ENCODE measurements around the gene PC.

Gene PC

GRCh38 chr11:66957971-66958231, 282 bp downstream of the PC start:
- in situ Hi-C loops (cut with MboI; ENCODE audit: low sequenced_read_pairs) = no loop called here

GRCh38 chr11:66956689-66957290, 1.4 kb downstream of the PC start:
- in situ Hi-C loops (cut with MboI; ENCODE audit: low sequenced_read_pairs) = no loop called here

GRCh38 chr11:66953081-66953833, 4.9 kb downstream of the PC start:
- in situ Hi-C loops (cut with MboI; ENCODE audit: low sequenced_read_pairs) = no loop called here

GRCh38 chr11:66951927-66952337, 6.3 kb downstream of the PC start:
- in situ Hi-C loops (cut with MboI; ENCODE audit: low sequenced_read_pairs) = no loop called here

- in situ Hi-C loops (cut with MboI; ENCODE audit: low sequenced_read_pairs) = no loop called here
Measured at GRCh38 chr11:66951135-66951534, 7.0 kb downstream of the PC start.

GRCh38 chr11:66950112-66950535, 8.1 kb downstream of the PC start:
- in situ Hi-C loops (cut with MboI; ENCODE audit: low sequenced_read_pairs) = no loop called here

- in situ Hi-C loops (cut with MboI; ENCODE audit: low sequenced_read_pairs) = no loop called here
Measured at GRCh38 chr11:66938582-66939135, 19.5 kb downstream of the PC start.

GRCh38 chr11:66937193-66937733, 20.9 kb downstream of the PC start:
- in situ Hi-C loops (cut with MboI; ENCODE audit: low sequenced_read_pairs) = no loop called here

- in situ Hi-C loops (cut with MboI; ENCODE audit: low sequenced_read_pairs) = no loop called here
Measured at GRCh38 chr11:66936311-66936711, 21.9 kb downstream of the PC start.

- in situ Hi-C loops (cut with MboI; ENCODE audit: low sequenced_read_pairs) = no loop called here
Measured at GRCh38 chr11:66934950-66935779, 23.0 kb downstream of the PC start.

GRCh38 chr11:66933531-66933930, 24.7 kb downstream of the PC start:
- in situ Hi-C loops (cut with MboI; ENCODE audit: low sequenced_read_pairs) = no loop called here

- in situ Hi-C loops (cut with MboI; ENCODE audit: low sequenced_read_pairs) = no loop called here
Measured at GRCh38 chr11:66932543-66932942, 25.6 kb downstream of the PC start.

- in situ Hi-C loops (cut with MboI; ENCODE audit: low sequenced_read_pairs) = no loop called here
Measured at GRCh38 chr11:66929753-66930152, 28.4 kb downstream of the PC start.

- in situ Hi-C loops (cut with MboI; ENCODE audit: low sequenced_read_pairs) = no loop called here
Measured at GRCh38 chr11:66924272-66924671, 33.9 kb downstream of the PC start.

GRCh38 chr11:66922551-66922950, 35.6 kb downstream of the PC start:
- in situ Hi-C loops (cut with MboI; ENCODE audit: low sequenced_read_pairs) = no loop called here

- in situ Hi-C loops (cut with MboI; ENCODE audit: low sequenced_read_pairs) = no loop called here
Measured at GRCh38 chr11:66920978-66921784, 37.0 kb downstream of the PC start.

GRCh38 chr11:66919923-66920322, 38.3 kb downstream of the PC start:
- in situ Hi-C loops (cut with MboI; ENCODE audit: low sequenced_read_pairs) = no loop called here

- in situ Hi-C loops (cut with MboI; ENCODE audit: low sequenced_read_pairs) = no loop called here
Measured at GRCh38 chr11:66918741-66919140, 39.4 kb downstream of the PC start.

- in situ Hi-C loops (cut with MboI; ENCODE audit: low sequenced_read_pairs) = no loop called here
Measured at GRCh38 chr11:66915866-66916265, 42.3 kb downstream of the PC start.

GRCh38 chr11:66915046-66915832, 42.9 kb downstream of the PC start:
- in situ Hi-C loops (cut with MboI; ENCODE audit: low sequenced_read_pairs) = no loop called here

Measured in HL-60/S4 treated with phorbol 12-myristate 13-acetate at 8.2 ng/mL for 4 days and 3 days (cell line).